GM18858 (cell line): Measurements from ENCODE around the gene DNAJC22.
"Not testable (repeated sequence)": the region's sequence is repeated elsewhere in the genome, so short reads cannot be mapped to it uniquely, and the experiment has no call there.

Source experiments
- ATAC-seq: cut with Tn5 transposase; IDR thresholded peaks from one replicate; pipeline ENCODE4 v1.9.1; 2021; ENCODE audit not compliant: unreplicated experiment

Gene DNAJC22

GRCh38 chr12:49367381-49368239 is 20.9 kb downstream of the DNAJC22 start, which contains the start of gene SPATS2:
Gene SPATS2, plus strand, starts transcription at chr12:49367462. Its CDS starts 93,551 bp downstream, at chr12:49461013.
- no peak for ATAC-seq

- no peak for ATAC-seq
These were observed 21.5 kb downstream of the DNAJC22 start for GRCh38 chr12:49368240-49368600.

DNA sequence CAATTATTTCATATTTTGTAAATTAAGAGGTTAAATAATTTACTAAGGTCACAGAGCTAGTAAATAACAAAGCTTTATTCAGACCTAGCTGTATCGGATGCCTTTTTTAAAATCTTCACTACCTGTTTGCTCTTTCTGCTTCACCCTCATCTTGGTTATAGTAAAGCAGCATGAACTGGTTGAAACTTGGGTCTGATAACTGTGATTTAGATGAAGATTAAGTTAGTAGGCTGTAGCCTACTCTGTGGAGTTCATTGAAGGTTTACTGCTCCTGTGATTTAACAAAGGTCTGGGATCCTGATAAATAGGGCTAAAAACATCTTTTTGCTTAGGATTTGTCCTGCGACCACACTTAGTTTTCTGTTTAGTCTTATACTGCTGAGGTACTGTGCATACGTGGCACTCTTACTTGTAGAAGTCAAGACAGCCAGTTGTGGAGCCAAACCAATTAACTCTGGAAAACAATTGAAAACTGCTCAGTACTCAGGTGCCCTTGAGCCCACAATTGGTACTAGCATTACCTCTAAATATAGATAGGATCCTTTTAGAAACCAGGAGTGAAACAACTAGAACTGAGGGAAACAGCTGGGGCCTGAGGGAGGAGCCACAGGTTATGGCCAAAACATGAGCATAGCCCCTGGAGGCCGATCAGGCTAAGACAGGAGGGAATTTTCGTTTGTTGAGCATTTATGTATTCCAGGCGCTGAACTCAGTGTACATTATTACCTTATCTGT is 22.9 kb downstream of the DNAJC22 start:
- peak; percentile 46 for ATAC-seq

DNA sequence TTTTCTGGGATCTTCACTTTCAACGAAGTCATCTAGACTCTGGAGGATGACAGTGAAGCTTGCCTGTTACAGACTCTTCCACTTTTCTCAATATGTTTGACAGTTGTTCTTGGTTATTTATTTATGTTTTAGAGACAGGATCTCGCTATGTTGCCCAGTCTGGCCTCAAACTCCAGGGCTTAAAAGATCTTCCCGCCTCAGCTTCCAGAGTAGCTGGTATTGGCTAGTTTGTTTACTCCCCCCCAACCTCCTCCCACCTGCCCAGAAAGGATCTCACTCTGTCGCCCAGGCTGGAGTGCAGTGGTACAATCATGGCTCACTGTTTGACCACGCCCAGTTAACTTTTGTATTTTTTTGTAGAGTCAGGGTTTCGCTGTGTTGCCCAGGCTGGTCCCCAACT is 23.9 kb downstream of the DNAJC22 start:
- ATAC-seq = no peak

DNA sequence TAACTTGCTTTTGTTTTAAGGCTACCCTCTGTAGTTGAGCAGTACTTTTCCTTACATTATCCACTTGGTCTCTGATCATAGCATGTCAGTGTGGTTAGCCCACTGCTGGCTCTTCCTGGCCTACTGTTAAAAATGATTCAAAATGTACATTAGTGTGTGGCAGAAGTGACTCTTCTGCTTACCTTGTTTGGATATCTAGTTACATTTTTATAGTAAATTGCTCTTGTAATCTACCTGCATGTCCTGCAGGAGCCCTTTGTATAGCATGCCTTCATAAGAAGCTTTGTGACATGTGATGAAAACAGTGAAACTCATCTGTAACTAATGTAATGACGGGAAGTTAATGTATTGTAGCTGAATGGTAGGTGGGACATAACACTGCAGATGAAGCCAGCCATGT is 28.7 kb downstream of the DNAJC22 start:
- no peak for ATAC-seq

GRCh38 chr12:49377386-49377785 is 30.7 kb downstream of the DNAJC22 start:
- ATAC-seq = no peak

DNA sequence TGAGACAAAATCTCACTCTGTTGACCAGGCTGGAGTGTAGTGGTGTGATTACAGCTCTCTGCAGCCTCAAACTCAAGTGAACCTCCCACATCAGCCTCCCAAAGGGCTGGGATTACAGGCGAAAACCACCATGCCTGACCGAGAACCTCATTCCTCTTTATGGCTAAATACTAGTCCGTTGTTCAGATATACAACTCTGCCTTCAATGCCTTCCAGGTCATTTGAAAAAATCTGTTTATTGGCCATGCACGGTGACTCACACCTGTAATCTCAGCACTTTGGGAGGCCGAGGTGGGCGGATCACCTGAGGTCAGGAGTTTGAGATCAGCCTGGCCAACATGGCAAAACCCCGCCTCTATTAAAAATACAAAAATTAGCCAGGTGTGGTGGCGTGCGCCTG is 33.5 kb downstream of the DNAJC22 start:
- not testable (repeated sequence) for ATAC-seq

DNA sequence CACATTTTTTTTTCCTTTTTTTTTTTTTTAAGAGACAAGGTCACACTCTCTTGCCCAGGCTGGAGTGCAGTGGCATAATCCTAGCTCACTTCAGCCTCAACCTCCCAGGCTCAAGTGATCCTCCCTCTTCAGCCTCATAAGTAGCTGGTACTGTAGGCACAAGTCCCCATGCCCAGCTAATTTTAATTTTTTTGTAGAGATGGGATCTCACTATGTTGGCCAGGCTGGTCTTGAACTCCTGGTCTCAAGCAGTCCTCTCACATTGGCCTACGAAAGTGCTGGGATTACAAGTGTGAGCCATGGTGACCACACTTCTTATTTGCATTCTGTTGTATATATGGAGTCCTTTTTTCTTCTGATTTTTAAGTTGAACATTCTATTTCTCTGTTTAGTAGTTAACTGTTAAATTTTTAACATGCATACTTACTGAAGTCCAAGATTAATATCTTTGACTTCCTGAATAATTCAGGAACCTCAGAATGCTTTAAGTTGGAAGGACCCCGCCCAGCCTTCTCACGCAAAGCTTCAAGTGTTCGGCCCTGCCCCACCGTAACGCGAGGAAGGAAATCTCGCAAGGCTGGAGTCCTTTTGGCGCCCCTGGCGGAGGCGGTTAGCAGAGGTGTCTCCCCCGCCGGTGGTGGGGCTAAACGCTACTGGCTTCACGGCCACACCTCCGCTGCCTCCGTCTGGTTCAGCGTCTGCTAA is 42.1 kb downstream of the DNAJC22 start:
- no peak for ATAC-seq

GRCh38 chr12:49389387-49389703 is 42.7 kb downstream of the DNAJC22 start:
- no peak for ATAC-seq

DNA sequence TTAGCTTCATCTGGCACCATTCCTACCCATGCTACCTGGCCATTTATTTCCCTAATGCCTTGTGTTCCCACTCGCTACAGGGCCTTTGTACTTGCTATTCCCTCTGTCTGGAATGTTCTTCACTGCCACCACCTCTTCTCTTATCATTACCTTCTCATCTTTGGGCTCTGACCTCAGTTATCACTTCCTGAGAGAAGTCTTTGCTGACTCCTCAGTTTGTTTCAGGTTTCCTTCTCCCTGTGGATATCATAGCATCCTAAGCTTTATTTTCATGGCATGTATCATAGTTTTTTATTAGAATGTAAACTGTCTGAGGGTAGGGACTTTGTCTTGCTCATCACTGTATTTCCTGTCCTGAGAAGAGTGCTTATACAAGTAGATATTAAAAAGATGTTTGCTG is 50.3 kb downstream of the DNAJC22 start:
- ATAC-seq = no peak

DNA sequence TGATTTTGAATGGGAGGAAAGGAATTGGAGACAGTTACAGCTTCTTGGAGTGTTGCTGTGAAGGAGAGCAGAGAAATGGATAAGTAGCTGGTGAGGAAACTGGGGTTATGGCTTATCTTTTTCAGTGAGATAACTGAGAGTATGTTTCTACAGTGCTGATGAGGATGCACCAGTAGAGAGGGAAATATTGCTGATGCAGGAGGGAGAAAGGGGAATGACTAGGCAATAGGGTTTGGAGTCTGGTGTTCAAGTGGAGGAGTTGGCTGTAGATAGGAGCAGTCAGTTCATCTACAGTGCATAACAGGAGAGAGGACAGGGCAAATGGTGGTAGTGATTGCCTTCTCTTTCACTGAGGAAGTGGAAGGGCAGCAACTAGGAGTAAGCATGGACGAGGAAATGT is 53.6 kb downstream of the DNAJC22 start:
- no peak for ATAC-seq
